A673 (cell line): ENCODE measurements around the gene TSTD1. TPM values are rescaled to one million over a fixed set of nuclear protein-coding genes. Genes with fewer than 3 reads are reported as not detected.

ENCODE experiments used
- BruUV-seq: library from RNA; stranded (reverse); fragments of 400-500 nt; replicated peaks from 2 replicates; lab custom pipeline; 2021; lab: Mats Ljungman, UMichigan
- CTCF ChIA-PET: fragments of 300-600 bp; sonication (Branson Sonifier 250); formaldehyde crosslinking; loops from one replicate; lab custom pipeline; 2022; ENCODE audit warnings: antibody characterized with exemption; lab: Charles Lee
- POLR2A ChIA-PET: fragments of 300-600 bp; sonication (Branson Sonifier 250); formaldehyde crosslinking; loops from one replicate; lab custom pipeline; 2022; ENCODE audit warnings: antibody characterized with exemption; ENCODE audit not compliant: low non-redundant PET; lab: Charles Lee
- DNase-seq: peaks from one replicate; pipeline ENCODE4 v3.0.0-alpha.2; 2015; ENCODE audit warnings: low spot score
- H3K27ac ChIP-seq: fragments of 200-600 bp; sonication (generic); 2 replicates; pipeline ENCODE4 v1.5.1; 2016; ENCODE audit warnings: mixed run types, low read depth, mild to moderate bottlenecking, mixed read lengths, antibody characterized with exemption, low read length; ENCODE audit not compliant: poor library complexity, severe bottlenecking
- H3K27me3 ChIP-seq: fragments of 200-600 bp; sonication (generic); replicated peaks from 2 replicates; pipeline ENCODE4 v1.6.1; 2017; ENCODE audit warnings: mixed run types, low read depth, mild to moderate bottlenecking, mixed read lengths, antibody characterized with exemption, low read length; ENCODE audit not compliant: insufficient read depth, poor library complexity
- H3K36me3 ChIP-seq: fragments of 200-600 bp; sonication (generic); 2 replicates; pipeline ENCODE4 v1.6.1; 2016; ENCODE audit warnings: mixed run types, mild to moderate bottlenecking, mixed read lengths, antibody characterized with exemption, low read length; ENCODE audit not compliant: insufficient read depth, poor library complexity, severe bottlenecking
- H3K4me1 ChIP-seq: fragments of 200-600 bp; sonication (generic); 2 replicates; pipeline ENCODE4 v1.6.1; 2017; ENCODE audit warnings: mixed run types, mild to moderate bottlenecking, mixed read lengths, antibody characterized with exemption, low read length; ENCODE audit not compliant: insufficient read depth, poor library complexity, severe bottlenecking
- H3K4me3 ChIP-seq: fragments of 200-600 bp; sonication (generic); 2 replicates; pipeline ENCODE4 v1.5.1; 2016; ENCODE audit warnings: low read depth, mixed run types, mild to moderate bottlenecking, mixed read lengths, low read length; ENCODE audit not compliant: poor library complexity, severe bottlenecking
- H3K9me3 ChIP-seq: fragments of 200-600 bp; sonication (generic); 2 replicates; pipeline ENCODE4 v1.6.1; 2016; ENCODE audit warnings: mixed run types, low read depth, mild to moderate bottlenecking, mixed read lengths, antibody characterized with exemption, low read length; ENCODE audit not compliant: poor library complexity, severe bottlenecking
- EZH2 ChIP-seq: fragments of 200-600 bp; sonication (generic); IDR thresholded peaks from 2 replicates; pipeline ENCODE4 v1.6.1; 2017; ENCODE audit warnings: borderline replicate concordance, low read depth, mild to moderate bottlenecking, mixed read lengths, antibody characterized with exemption, low read length; ENCODE audit not compliant: poor library complexity, severe bottlenecking
- intact Hi-C: fragments of 100-400 bp; cut with micrococcal nuclease; formaldehyde crosslinking; loops from one replicate; pipeline ENCODE4 v1.10.0; 2022; ENCODE audit not compliant: unreplicated experiment
- total RNA-seq: library from RNA; stranded (reverse); gene quantifications from 2 replicates; pipeline ENCODE4 v1.2.3, GENCODE V29; 2021
- TF ChIP-seq, protein P1 (sequence below): fragments of 300-800, 200-600 bp; sonication (generic); conservative IDR thresholded peaks from 2 replicates; pipeline ENCODE4 v1.5.1; 2017; ENCODE audit warnings: low read depth, mild to moderate bottlenecking, antibody characterized with exemption, low read length, moderate library complexity, mixed read lengths

TSTD1 gene
- total RNA-seq, 1 experiment from 2014 or later = 1.3 TPM

DNA sequence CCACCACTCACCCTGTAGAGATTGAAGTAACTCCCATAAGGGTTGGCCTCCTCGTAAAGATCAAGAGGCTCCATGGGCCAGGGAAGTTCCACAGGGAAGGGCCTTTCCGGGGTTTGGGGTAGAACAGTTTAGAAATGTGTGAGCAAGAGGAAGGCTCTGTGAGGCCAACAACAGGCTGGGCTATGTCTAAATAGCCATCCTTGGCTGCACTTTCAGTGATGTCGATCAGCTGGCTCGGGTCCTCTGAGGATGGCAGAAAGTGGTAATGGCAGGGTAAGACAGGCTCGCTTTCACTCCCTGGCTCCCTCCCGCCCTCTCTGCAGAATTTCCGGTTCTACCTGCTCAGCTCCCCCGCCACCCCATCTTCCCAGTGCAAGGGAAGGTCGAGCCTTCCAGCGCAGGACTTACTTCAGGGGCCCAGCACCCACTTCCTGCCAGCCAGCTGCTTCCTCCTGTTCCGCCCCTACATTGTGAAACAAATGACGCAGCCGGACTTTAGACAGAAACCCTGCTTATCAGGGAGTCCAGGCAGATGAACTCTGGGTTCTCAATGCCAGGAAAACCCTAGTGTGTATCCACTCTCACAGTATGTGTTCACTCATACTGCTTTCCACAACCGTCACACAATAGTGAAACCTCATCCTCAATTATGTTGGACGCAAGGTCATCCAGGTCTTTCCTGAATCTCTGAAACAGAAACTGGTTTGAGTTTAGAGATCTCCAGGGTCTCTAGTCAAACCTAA lies 25.1 kb downstream of the TSTD1 start:
- no TSS peak for BruUV-seq
- POLR2A ChIA-PET = no interaction called here
- intact Hi-C loops = no loop called here
- no peaks in the 10 kb centered on the region for H3K9me3 ChIP-seq
- no peak overlapping the region for H3K27ac ChIP-seq
- no peaks in the 10 kb centered on the region for H3K36me3 ChIP-seq
- CTCF ChIA-PET = interaction anchor here (0.7 kb wide), 1 partner anchor 17 kb away, joined by 3 read pairs; no protein-coding TSS in a partner anchor
- no peak overlapping the region for H3K4me3 ChIP-seq
- TF ChIP-seq, protein P1, sequence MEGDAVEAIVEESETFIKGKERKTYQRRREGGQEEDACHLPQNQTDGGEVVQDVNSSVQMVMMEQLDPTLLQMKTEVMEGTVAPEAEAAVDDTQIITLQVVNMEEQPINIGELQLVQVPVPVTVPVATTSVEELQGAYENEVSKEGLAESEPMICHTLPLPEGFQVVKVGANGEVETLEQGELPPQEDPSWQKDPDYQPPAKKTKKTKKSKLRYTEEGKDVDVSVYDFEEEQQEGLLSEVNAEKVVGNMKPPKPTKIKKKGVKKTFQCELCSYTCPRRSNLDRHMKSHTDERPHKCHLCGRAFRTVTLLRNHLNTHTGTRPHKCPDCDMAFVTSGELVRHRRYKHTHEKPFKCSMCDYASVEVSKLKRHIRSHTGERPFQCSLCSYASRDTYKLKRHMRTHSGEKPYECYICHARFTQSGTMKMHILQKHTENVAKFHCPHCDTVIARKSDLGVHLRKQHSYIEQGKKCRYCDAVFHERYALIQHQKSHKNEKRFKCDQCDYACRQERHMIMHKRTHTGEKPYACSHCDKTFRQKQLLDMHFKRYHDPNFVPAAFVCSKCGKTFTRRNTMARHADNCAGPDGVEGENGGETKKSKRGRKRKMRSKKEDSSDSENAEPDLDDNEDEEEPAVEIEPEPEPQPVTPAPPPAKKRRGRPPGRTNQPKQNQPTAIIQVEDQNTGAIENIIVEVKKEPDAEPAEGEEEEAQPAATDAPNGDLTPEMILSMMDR = no peak
- TF ChIP-seq EZH2 = no peak
- no peaks in the 10 kb centered on the region for H3K27me3 ChIP-seq
- DNase-seq = no peak
- no peaks in the 10 kb centered on the region for H3K4me1 ChIP-seq

GRCh38 chr1:161013131-161013487 lies 25.7 kb downstream of the TSTD1 start:
- H3K4me3 ChIP-seq = no peak overlapping the region
- intact Hi-C loops = no loop called here
- H3K9me3 ChIP-seq = no peaks in the 10 kb centered on the region
- DNase-seq = no peak
- no TSS peak for BruUV-seq
- ChIA-PET CTCF (interaction anchor here (0.7 kb wide), 1 partner anchor 16 kb away, joined by 3 read pairs; no protein-coding TSS in a partner anchor), POLR2A (no interaction called here)
- H3K27ac ChIP-seq = no peak overlapping the region
- no peaks in the 10 kb centered on the region for H3K4me1 ChIP-seq
- H3K27me3 ChIP-seq = no peaks in the 10 kb centered on the region
- no peaks in the 10 kb centered on the region for H3K36me3 ChIP-seq
- TF ChIP-seq EZH2 = no peak
- TF ChIP-seq, protein P1 = no peak

DNA sequence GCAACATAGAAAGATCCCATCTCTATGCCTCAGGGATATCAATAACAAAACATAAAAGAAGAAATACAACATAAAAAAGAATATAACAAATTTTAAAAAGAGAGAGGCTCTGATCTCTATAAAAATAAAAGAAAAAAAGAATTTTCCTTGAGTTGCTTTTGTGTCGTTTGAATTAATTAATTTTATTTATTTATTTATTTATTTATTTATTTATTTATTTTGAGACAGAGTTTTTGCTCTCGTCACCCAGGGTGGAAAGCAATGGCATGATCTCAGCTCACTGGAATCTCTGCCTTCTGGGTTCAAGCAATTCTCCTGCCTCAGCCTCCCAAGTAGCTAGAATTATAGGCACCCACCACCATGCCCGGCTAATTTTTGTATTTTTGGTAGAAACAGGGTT lies 26.3 kb downstream of the TSTD1 start:
- H3K4me1 ChIP-seq = no peaks in the 10 kb centered on the region
- TF ChIP-seq, protein P1 = no peak
- TF ChIP-seq EZH2 = no peak
- ChIA-PET CTCF (no interaction called here), POLR2A (interaction anchor here (0.6 kb wide), 1 partner anchor 21 kb away, joined by 21 read pairs; no protein-coding TSS in a partner anchor)
- intact Hi-C loops = no loop called here
- H3K36me3 ChIP-seq = no peaks in the 10 kb centered on the region
- BruUV-seq = no TSS peak
- H3K4me3 ChIP-seq = no peak overlapping the region
- no peaks in the 10 kb centered on the region for H3K27me3 ChIP-seq
- no peaks in the 10 kb centered on the region for H3K9me3 ChIP-seq
- H3K27ac ChIP-seq = no peak overlapping the region
- DNase-seq = no peak
